ENCODE results near the gene TMEM218.

GRCh38 chr11:125102510-125102909, 8.9 kb downstream of the TMEM218 start:
- TF ChIP-seq ELF1 (IDR thresholded peaks at IDR 0.05; ENCODE audit: borderline replicate concordance, low read depth): no peak
- no peak for TF ChIP-seq RAD21 (IDR thresholded peaks at IDR 0.05; ENCODE audit: low read depth)
- no peak for TF ChIP-seq TCF7L2 (IDR thresholded peaks at IDR 0.05; ENCODE audit: borderline replicate concordance, extremely low read depth, insufficient read depth, insufficient read length)
- no peak for TF ChIP-seq POLR2A (IDR thresholded peaks at IDR 0.05; ENCODE audit: borderline replicate concordance, extremely low read depth, insufficient read depth, insufficient read length)
- no peak for TF ChIP-seq REST (IDR thresholded peaks at IDR 0.05; ENCODE audit: low read depth)
- no peak for TF ChIP-seq MAX (IDR thresholded peaks at IDR 0.05)
- TF ChIP-seq EZH2phosphoT487 (IDR thresholded peaks at IDR 0.05; ENCODE audit: borderline replicate concordance): no peak
- no peak for TF ChIP-seq CTCF (IDR thresholded peaks at IDR 0.05 in 2 of 3, conservative IDR thresholded peaks at IDR 0.05 in 1 of 3; ENCODE audit: borderline replicate concordance in 1 of 3, insufficient read depth in 1 of 3, low read depth in 2 of 3, low read length in 2 of 3)
- no peak for TF ChIP-seq SIN3A (IDR thresholded peaks at IDR 0.05; ENCODE audit: low read depth)
- TF ChIP-seq EZH2 (IDR thresholded peaks at IDR 0.05): no peak
- TF ChIP-seq CEBPB (IDR thresholded peaks at IDR 0.05; ENCODE audit: low read depth): no peak

Measured in HCT116 (cell line).